Measurements from ENCODE around the gene PRMT9. TPM values are rescaled to one million over a fixed set of nuclear protein-coding genes. Genes with fewer than 3 reads are reported as not detected.

PRMT9 gene
- total RNA-seq, 1 experiment from 2014 or later = 8.6 TPM

- H3K27me3 ChIP-seq (replicated peaks; ENCODE audit: control insufficient read depth, insufficient read depth, low read length) = no peaks in the 10 kb centered on the region
- Mint-ChIP-seq H3K27me3 (ENCODE audit: insufficient read depth, unreplicated experiment) (no peaks in the 10 kb centered on the region), H3K4me1 (ENCODE audit: low read depth, unreplicated experiment) (peaks cover 7% of the 10 kb centered on the region), H3K9me3 (ENCODE audit: unreplicated experiment) (no peaks in the 10 kb centered on the region), H3K27ac (ENCODE audit: unreplicated experiment) (no peak overlapping the region), H3K4me3 (ENCODE audit: unreplicated experiment) (no peak overlapping the region), H3K36me3 (ENCODE audit: insufficient read depth, unreplicated experiment) (peaks cover 7% of the 10 kb centered on the region)
- no peaks in the 10 kb centered on the region for H3K9me3 ChIP-seq
- ChIA-PET POLR2A (no interaction called here), CTCF (no interaction called here)
- BruUV-seq (replicated peaks) = no TSS peak
- no peak overlapping the region for H3K4me3 ChIP-seq (ENCODE audit: low read depth, low read length)
- no peaks in the 10 kb centered on the region for H3K36me3 ChIP-seq (ENCODE audit: control insufficient read depth, insufficient read depth, low read length)
- intact Hi-C loops (cut with micrococcal nuclease; ENCODE audit: unreplicated experiment) = no loop called here
- DNase-seq = no peak
- TF ChIP-seq, protein P1, sequence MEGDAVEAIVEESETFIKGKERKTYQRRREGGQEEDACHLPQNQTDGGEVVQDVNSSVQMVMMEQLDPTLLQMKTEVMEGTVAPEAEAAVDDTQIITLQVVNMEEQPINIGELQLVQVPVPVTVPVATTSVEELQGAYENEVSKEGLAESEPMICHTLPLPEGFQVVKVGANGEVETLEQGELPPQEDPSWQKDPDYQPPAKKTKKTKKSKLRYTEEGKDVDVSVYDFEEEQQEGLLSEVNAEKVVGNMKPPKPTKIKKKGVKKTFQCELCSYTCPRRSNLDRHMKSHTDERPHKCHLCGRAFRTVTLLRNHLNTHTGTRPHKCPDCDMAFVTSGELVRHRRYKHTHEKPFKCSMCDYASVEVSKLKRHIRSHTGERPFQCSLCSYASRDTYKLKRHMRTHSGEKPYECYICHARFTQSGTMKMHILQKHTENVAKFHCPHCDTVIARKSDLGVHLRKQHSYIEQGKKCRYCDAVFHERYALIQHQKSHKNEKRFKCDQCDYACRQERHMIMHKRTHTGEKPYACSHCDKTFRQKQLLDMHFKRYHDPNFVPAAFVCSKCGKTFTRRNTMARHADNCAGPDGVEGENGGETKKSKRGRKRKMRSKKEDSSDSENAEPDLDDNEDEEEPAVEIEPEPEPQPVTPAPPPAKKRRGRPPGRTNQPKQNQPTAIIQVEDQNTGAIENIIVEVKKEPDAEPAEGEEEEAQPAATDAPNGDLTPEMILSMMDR (IDR thresholded peaks at IDR 0.05; ENCODE audit: insufficient read depth in 1 of 2, low read depth in 1 of 2, low read length in 1 of 2, severe bottlenecking in 1 of 2, unreplicated experiment in 1 of 2) = no peak
- H3K4me1 ChIP-seq = peaks cover 14% of the 10 kb centered on the region
Measured at GRCh38 chr4:147689067-147689466, 5.1 kb upstream of the PRMT9 start.

DNA sequence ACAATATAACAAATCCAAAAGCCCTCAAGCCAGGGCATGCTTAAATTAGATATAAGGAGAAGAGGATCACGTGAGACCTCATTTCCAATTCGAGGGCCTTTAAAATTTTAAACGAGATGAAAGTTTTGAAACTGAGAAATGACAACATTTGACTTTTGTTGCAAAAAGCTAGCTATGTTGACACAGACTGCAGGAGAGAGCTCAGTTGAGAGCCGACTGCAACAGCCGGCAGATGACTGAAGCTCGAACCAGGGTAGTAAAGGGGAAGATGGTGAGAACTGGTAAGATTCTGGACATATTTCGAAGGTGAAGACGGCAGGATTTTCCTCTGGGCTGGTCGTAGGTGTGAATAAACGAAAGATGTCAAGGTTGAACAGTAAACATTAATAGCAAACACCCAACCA, 773 bp downstream of the PRMT9 start:
- Mint-ChIP-seq H3K36me3 (ENCODE audit: insufficient read depth, unreplicated experiment) (peaks cover 21% of the 10 kb centered on the region), H3K4me3 (ENCODE audit: unreplicated experiment) (peak overlapping the region; percentile 90), H3K27me3 (ENCODE audit: insufficient read depth, unreplicated experiment) (no peaks in the 10 kb centered on the region), H3K27ac (ENCODE audit: unreplicated experiment) (peak overlapping the region; percentile 85), H3K9me3 (ENCODE audit: unreplicated experiment) (no peaks in the 10 kb centered on the region), H3K4me1 (ENCODE audit: low read depth, unreplicated experiment) (no peaks in the 10 kb centered on the region)
- peaks cover 8% of the 10 kb centered on the region for H3K4me1 ChIP-seq
- peak overlapping the region; percentile 74 for H3K4me3 ChIP-seq (ENCODE audit: low read depth, low read length)
- intact Hi-C loops (cut with micrococcal nuclease; ENCODE audit: unreplicated experiment) = loop anchor here (5.0 kb wide), 1 partner anchor 66 kb away; the partner anchor contains the start of gene TMEM184C
- no peaks in the 10 kb centered on the region for H3K36me3 ChIP-seq (ENCODE audit: control insufficient read depth, insufficient read depth, low read length)
- H3K27me3 ChIP-seq (replicated peaks; ENCODE audit: control insufficient read depth, insufficient read depth, low read length) = no peaks in the 10 kb centered on the region
- TF ChIP-seq, protein P1 (IDR thresholded peaks at IDR 0.05; ENCODE audit: insufficient read depth in 1 of 2, low read depth in 1 of 2, low read length in 1 of 2, severe bottlenecking in 1 of 2, unreplicated experiment in 1 of 2) = no peak
- no peaks in the 10 kb centered on the region for H3K9me3 ChIP-seq
- CTCF ChIA-PET = interaction anchor here (0.6 to 2.4 kb wide), 3 partner anchors 66 to 185 kb away, joined by 3 to 20 read pairs (median 4); partner anchors contain the start of gene TMEM184C
- POLR2A ChIA-PET = interaction anchor here (1.0 to 2.0 kb wide), 2 partner anchors 49 to 66 kb away, joined by 3 to 14 read pairs; partner anchors contain the start of genes ARHGAP10 and TMEM184C
- BruUV-seq (replicated peaks) = TSS peak; percentile 63
- no peak for DNase-seq

DNA sequence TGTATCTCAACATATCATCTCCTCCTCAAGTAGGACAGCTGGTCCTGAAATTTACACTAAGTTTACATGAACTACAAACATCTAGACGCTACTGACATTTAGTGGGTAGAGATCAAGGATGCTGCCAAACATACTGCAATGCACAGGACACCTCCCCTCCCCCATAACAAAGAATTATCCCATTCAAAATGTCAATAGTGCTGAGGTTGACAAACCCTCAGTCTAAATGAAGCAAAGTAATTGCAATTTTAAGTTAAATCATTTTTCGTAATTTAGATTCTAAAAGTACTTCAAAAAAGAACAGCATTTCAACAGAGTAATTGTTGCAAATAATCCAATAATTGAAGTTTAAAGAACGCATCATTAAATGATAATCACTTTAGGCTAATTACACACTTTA, 1.2 kb downstream of the PRMT9 start:
- H3K9me3 ChIP-seq = no peaks in the 10 kb centered on the region
- H3K27me3 ChIP-seq (replicated peaks; ENCODE audit: control insufficient read depth, insufficient read depth, low read length) = no peaks in the 10 kb centered on the region
- ChIA-PET CTCF (interaction anchor here (2.4 kb wide), 1 partner anchor 184 kb away, joined by 20 read pairs; no protein-coding TSS in a partner anchor), POLR2A (interaction anchor here (2.0 kb wide), 1 partner anchor 65 kb away, joined by 14 read pairs; the partner anchor contains the start of gene TMEM184C)
- H3K4me1 ChIP-seq = peaks cover 8% of the 10 kb centered on the region
- intact Hi-C loops (cut with micrococcal nuclease; ENCODE audit: unreplicated experiment) = loop anchor here (5.0 kb wide), 1 partner anchor 65 kb away; the partner anchor contains the start of gene TMEM184C
- Mint-ChIP-seq H3K4me3 (ENCODE audit: unreplicated experiment) (peak overlapping the region; percentile 90), H3K9me3 (ENCODE audit: unreplicated experiment) (no peaks in the 10 kb centered on the region), H3K27ac (ENCODE audit: unreplicated experiment) (peak overlapping the region; percentile 85), H3K4me1 (ENCODE audit: low read depth, unreplicated experiment) (no peaks in the 10 kb centered on the region), H3K27me3 (ENCODE audit: insufficient read depth, unreplicated experiment) (no peaks in the 10 kb centered on the region), H3K36me3 (ENCODE audit: insufficient read depth, unreplicated experiment) (peaks cover 25% of the 10 kb centered on the region)
- peak overlapping the region; percentile 74 for H3K4me3 ChIP-seq (ENCODE audit: low read depth, low read length)
- no peak for DNase-seq
- no peaks in the 10 kb centered on the region for H3K36me3 ChIP-seq (ENCODE audit: control insufficient read depth, insufficient read depth, low read length)
- TF ChIP-seq, protein P1 (IDR thresholded peaks at IDR 0.05; ENCODE audit: insufficient read depth in 1 of 2, low read depth in 1 of 2, low read length in 1 of 2, severe bottlenecking in 1 of 2, unreplicated experiment in 1 of 2) = no peak
- BruUV-seq (replicated peaks) = no TSS peak
